Stromal cell of bone marrow (primary cell): ENCODE data around the gene RPRD1B.

Experiments used
- DNase-seq: peaks from one replicate; pipeline ENCODE4 v3.0.0-alpha.2; 2012; ENCODE audit warnings: low read depth

RPRD1B gene

GRCh38 chr20:38033330-38034107 lies at the start of gene RPRD1B, which contains the start of gene TTI1:
Gene RPRD1B (plus strand): TSS chr20:38033746. CDS start chr20:38033948, 202 bp downstream.
Gene TTI1 (minus strand): TSS chr20:38033456. CDS start chr20:38013816, 19,640 bp downstream.
- peak; percentile 84 for DNase-seq

DNA sequence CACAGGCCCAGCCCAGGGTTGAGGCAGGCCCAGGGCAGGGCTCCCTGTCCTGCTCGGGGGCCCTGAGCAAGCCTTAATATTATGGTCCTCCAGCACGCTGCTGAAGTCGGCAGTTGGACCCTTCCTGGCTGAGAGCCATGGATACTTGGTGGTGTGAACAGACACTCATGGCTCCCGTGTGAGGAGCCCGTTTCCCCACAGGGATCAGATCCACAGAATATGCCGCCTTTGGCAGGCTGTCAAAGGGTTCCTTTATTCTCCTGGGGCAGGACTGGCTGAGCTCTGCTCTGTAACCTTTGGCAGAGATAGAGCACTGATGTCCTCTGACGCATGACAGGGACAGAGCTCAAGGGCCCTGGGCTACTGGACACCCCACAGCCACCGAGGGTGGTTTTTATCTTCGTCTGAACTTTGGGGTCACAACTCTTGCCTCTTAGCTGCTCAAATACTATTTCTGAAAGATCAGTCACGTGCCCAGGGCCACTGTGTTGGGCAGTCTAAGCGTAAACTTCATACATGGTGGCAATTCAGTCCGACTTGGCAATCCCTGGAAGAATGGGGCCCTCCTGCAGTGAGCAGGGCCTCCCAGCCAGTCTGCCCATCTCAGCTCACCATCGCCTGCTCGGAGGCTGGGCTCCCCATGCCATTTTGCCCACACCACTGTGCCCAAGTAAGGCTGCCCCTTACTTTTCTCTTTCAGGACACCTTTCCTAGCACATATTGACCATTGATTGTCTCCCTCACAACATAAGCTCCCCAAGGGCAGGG lies 49.3 kb upstream of the RPRD1B start:
- no peak for DNase-seq

DNA sequence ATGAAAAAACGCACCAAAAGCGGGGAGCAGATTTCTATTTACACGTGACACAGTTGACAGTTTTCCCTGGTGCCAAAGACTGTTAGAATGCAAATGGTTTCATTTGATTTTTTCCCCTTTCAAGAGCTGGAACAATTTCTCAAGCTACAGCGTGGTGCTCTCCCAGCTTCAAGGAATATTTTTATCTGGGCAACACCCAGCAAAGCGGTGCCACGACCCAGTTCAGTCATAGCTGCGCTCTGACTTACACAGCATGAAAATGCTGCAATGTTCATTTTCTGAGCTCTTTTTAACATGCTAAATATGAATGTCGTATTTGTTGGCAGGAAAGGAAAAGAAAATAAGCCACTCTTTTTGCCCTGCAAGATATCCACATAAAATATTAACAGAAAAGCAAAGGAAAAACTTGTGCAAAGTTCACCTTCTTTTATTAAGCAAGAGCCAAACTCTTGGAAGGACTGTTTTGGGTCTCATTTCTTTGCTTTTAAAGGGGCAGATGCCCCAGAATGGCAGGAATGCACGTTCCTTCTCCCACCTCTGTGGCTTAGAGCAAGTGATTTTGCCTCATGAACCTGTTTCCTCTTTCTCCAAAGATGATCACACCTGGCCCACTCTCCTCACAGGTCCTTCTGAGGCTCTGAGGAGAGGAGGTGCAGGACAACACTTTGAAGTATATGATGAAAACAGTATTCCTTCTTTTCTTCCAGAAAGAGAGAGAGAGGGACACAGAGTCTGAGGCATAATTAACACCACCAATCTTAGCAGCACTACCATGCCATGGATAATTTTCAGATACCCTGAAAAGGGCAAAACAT lies 47.3 kb upstream of the RPRD1B start:
- no peak for DNase-seq

DNA sequence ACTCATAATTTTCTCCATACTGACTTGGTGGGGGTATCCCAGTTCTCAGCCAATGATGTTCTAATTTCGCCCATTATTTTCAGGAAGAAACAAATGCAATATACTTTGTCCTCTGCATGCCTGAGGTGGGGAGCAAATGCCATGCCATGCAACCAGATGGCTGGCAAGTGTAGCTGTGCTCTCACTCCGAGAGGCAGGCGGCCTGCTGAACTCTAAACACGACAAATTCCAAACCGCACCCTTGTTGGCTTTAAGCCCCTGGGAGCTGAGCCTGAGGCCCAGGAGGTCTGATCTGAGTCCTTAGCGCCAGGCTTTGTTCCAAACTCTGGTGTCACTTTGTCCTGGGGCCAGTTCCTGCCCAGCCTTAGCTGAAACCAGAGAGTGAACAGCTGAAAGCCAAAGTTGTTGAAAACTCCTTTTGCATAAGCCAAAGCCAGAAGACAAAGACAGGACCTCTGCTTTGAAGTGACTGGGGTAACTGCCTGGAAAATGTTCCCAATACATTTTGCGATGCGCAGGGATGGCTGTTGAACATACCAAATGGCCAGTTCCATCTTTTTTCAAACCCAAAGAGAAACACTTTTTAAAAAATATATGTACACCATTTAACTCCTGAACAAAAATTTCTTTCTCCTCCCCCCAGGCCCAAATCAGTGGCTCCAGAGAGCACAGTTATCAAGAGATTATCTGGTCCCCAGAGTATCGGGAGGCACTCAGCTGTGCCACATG lies 46.5 kb upstream of the RPRD1B start:
- DNase-seq: no peak

DNA sequence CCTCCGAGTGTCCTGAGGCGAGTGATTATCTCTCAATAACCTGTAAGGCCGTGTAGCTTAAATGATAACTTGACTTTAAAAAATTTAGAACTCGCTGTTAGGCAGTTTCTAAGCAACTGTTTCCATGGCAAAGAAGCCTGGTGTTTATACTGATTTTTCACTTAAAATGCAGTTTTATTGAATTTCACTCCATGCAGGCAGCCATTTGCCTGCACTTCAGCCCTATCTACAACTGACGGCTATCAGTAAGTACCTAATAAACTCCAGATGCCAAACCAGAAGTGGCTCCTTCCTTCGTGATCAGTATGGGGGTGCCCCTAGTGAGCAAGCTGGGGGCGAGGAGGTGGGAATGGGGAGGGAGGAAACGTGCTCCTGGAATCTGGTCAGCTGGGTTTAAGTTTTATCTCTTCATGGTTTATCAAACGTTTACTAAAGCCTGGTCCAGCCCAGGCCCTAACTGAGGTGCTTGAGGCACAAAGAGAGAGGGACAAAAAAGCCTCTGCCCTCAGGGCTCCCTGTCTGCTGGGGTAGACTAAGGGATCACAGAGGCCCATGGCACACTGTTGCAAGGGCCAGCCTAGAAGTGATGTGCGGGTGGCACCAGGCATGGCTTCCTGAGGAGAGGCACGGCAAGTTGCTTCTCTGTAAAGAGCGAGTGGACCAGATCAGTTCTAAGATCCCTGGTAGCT lies 45.8 kb upstream of the RPRD1B start:
- DNase-seq: no peak

GRCh38 chr20:37988306-37988954 lies 45.1 kb upstream of the RPRD1B start:
- DNase-seq: no peak

GRCh38 chr20:37989601-37990295 lies 43.8 kb upstream of the RPRD1B start:
- DNase-seq: no peak

DNA sequence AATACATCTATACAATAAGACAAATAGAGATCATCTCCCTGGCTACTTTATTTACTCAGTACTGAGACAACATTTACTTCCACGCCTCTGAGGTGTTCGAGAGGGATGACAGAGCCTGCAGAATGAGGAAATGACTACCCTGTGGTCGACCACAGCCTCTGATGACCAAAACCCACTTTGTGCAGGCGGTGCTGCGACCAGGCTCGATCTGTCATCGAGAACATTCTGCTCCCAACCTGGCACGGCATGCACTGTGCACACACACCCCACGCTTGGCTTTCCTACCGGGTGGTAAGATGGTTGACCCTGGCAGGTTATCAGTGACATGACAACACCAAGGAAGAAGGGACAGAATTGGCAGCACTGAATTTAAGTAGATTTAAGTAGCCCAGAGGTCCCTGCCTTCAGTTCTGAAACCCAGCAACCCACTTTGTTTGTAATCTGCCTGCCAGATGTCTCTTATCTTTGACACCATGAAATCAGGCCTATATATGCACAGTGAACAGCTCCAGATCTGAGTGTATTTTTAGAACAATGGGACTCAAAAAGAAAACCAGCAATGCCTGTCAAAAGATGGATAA lies 42.9 kb upstream of the RPRD1B start:
- DNase-seq: no peak

DNA sequence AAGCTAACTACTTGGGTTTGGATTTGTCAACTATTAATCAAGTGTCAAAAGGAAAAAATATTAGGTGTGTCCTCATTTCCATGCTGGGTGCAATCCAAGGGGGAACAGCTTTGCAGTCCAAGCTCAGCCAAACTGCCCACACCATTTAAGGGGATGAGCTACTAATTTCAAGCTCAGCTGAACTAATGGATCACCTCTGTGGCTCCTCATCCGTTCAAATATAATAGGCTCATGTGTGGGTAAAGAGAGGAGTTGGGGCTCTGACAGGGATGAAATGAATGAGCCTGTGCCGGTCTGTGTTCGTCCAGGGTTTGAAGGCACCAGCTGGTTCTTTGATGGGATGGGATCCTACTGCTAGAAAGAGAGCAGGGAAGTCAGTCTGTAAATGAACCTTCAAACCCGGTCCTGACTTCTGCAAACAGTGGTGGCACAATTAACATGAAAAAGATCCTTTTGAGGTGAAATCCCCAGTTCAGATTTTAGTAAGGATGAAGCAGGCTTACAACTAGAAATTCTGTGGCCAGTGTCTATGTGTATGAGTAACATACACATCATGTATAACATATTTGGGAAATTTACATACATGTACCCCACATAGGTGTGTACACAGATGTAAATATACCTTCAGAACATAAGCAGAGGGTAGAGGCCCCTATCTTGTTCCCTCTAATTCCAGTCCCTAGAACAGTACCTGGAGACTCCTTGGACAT lies 42.2 kb upstream of the RPRD1B start:
- DNase-seq: no peak

- no peak for DNase-seq
Observed at GRCh38 chr20:37991908-37992307, 41.6 kb upstream of the RPRD1B start.

- peak; percentile 35 for DNase-seq
Observed at GRCh38 chr20:37992802-37993409, 40.6 kb upstream of the RPRD1B start.

- no peak for DNase-seq
Observed at GRCh38 chr20:37994512-37994911, 39.0 kb upstream of the RPRD1B start.

GRCh38 chr20:37995856-37996605 lies 37.5 kb upstream of the RPRD1B start:
- DNase-seq: no peak

DNA sequence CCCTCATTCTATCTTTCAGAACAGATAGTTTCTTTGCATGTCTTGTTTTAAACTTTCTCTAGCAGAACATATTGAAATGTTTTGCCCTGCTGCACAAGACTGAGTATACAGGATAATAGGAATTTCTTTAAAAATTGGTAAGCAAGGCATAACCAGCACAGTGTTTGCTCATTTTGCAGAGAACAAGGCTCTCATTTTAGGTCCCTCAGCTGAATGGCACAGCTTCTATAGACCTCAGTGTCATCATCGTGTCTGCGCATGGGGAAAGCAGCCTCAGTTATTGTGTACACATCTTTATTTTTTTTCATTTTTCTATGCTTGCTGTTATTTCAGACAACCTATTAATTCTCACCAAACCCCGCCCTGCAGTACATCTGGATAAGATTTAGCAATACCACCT lies 36.0 kb upstream of the RPRD1B start:
- DNase-seq: no peak

DNA sequence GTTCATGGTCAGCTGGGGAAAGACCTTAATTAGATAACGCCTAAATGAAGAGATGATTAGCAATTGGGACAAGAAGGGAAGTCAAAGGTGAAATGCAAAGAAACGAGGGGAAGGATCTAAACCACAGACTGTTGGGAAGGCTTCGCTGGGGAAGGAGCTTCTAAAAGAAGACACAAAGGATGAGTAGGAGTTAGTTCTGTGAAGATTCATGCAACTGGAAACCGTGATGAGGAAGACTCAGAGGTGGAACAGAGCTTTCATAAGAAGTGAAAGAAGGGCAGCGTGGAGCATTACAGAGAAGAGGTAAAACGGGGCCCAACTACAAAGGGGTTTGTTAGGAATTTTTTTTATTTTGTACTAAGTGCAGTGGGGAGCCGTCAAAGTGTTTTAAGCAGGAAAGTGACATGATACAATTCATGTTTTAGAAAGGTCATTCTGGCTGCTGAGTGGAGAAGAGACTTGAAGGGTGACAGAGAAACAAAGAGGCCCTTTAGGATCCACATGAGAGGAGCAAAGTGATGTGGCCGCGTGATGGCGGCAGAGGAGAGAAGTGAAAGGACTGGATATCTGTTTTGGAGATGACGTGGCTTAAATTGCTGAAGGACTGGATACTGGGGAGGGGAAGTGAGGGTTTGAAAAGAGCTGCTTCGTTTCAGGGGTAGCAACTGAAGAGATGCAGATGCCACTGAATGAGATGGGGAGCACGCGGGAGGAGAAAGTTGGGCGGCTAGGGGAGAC lies 33.9 kb upstream of the RPRD1B start:
- no peak for DNase-seq

GRCh38 chr20:38000293-38000692 lies 33.3 kb upstream of the RPRD1B start:
- no peak for DNase-seq
